ENCODE measurements around the gene PDE4B. TPM values are rescaled to one million over a fixed set of nuclear protein-coding genes. Genes with fewer than 3 reads are reported as not detected.

Gene PDE4B
- total and polyA plus RNA-seq, 7 experiments from 2014 or later: 43.5 to 99.2 (median 46.7) TPM

DNA sequence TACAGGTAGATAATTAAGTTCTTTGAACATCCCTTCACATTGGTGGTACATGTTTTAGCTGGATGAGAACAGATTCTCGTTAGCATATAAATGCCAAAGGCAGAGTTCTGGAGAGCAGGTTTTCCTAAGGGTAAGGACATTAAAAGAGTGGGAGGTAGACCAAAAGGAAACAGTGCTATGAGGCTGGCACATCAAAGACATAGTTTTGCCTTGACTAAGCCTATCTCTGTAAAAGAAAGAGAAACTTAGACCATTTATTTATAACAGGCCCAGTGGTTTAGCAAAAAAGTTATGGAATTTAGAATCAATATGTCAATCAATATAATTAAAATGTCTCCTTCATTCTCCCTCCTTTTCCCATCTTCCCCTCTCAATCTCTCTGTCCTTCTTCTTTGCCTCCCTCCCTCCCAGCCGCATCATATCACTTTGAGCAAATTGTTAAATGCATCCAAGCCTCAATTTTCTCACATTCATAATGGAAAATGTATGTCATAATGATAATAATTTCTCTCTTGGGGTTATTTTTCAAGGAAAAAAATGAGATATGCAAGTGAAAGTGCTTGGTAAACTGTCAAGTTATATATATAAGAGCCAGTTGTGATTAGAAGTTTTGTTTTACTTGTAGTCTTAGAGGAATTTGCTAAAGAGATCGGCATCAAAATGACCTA is 531.4 kb downstream of the PDE4B start:
- Mint-ChIP-seq H3K4me3 (no peak overlapping the region), H3K36me3 (peaks cover 0 to 31% (median 0%) of the 10 kb centered on the region in 5 donors), H3K9me3 (peaks cover 0 to 16% (median 0%) of the 10 kb centered on the region in 11 donors), H3K4me1 (peaks cover 9 to 52% (median 44%) of the 10 kb centered on the region in 7 donors), H3K27me3 (no peaks in the 10 kb centered on the region), H3K27ac (peak overlapping the region in 2 of 9 donors; percentile 3 to 8)
- Histone ChIP-seq H3K27me3 (ENCODE audit: control insufficient read depth in 2 of 2, insufficient read depth in 2 of 2, low read length in 2 of 2) (no peaks in the 10 kb centered on the region), H3K36me3 (ENCODE audit: control insufficient read depth in 2 of 3, insufficient read depth in 3 of 3, low read length in 3 of 3) (no peaks in the 10 kb centered on the region), H3K4me1 (ENCODE audit: control insufficient read depth in 2 of 2, insufficient read depth in 2 of 2, low read length in 2 of 2) (peaks cover 10 to 16% of the 10 kb centered on the region in 2 donors), H3K4me3 (ENCODE audit: low read length) (no peak overlapping the region), H3K27ac (ENCODE audit: low read depth, low read length) (no peak overlapping the region), H3K9me3 (ENCODE audit: control insufficient read depth in 2 of 3, low read length in 3 of 3) (no peaks in the 10 kb centered on the region)
- ATAC-seq (no peak), DNase-seq (no peak)
- ChIA-PET CTCF (no interaction called here), POLR2A (interaction anchor here (1.7 kb wide), 1 partner anchor 11 kb away, joined by 4 read pairs; no protein-coding TSS in a partner anchor)
- intact Hi-C loops (cut with micrococcal nuclease): no loop called here

DNA sequence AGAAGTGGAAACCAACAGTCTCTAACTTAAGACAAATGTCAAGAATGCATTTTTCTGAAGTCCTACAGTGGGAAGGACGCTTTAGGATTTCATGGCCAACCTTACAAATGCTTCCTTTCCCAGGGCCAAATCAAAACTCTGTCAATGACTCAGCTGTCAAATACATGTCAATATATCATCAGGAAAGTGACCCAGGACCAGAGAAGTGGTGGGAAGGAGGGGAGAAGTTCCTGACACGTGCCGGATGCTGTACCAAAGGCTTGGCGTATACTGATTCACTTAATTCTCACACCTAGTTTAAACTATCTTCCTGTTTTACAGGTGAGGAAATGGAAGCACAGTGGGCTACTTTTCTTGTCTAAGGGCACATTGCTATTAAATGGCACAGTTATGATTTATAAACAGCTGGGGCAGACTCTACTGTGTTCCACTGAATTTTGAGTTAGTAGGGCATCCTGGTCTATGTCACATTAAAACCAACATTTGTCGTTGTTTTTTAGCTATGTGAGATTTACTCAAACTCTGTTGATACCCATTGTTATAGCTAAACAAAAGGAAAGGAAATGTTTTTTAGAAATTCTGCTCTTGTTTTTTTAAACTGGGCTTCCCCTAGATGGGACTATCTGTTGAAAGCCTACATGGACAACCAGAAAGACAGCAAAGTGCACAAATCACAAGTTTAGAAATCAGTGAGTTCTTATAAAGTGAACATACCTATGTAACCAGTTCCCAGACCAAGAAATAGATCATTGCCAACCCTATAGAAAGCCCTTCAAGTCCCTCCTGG is 533.1 kb downstream of the PDE4B start:
- Histone ChIP-seq H3K9me3 (ENCODE audit: control insufficient read depth in 2 of 3, low read length in 3 of 3) (no peaks in the 10 kb centered on the region), H3K27ac (ENCODE audit: low read depth, low read length) (no peak overlapping the region), H3K4me3 (ENCODE audit: low read length) (no peak overlapping the region), H3K36me3 (ENCODE audit: control insufficient read depth in 2 of 3, insufficient read depth in 3 of 3, low read length in 3 of 3) (no peaks in the 10 kb centered on the region), H3K27me3 (ENCODE audit: control insufficient read depth in 2 of 2, insufficient read depth in 2 of 2, low read length in 2 of 2) (no peaks in the 10 kb centered on the region), H3K4me1 (ENCODE audit: control insufficient read depth in 2 of 2, insufficient read depth in 2 of 2, low read length in 2 of 2) (peaks cover 26 to 32% of the 10 kb centered on the region in 2 donors)
- ATAC-seq (no peak), DNase-seq (no peak)
- no peak overlapping the region for H3K4me3 Mint-ChIP-seq
- H3K27me3 Mint-ChIP-seq: no peaks in the 10 kb centered on the region
- CTCF ChIA-PET: no interaction called here
- peaks cover 23 to 69% (median 61%) of the 10 kb centered on the region in 7 donors for H3K4me1 Mint-ChIP-seq
- H3K9me3 Mint-ChIP-seq: peaks cover 0 to 13% (median 0%) of the 10 kb centered on the region in 11 donors
- intact Hi-C loops (cut with micrococcal nuclease): no loop called here
- H3K36me3 Mint-ChIP-seq: peaks cover 0 to 30% (median 0%) of the 10 kb centered on the region in 5 donors
- peak overlapping the region in 3 of 9 donors; percentile 7 to 69 (median 11) for H3K27ac Mint-ChIP-seq
- POLR2A ChIA-PET: interaction anchor here (0.9 to 1.1 kb wide), 3 partner anchors 10 to 48 kb away, joined by 3 to 4 read pairs (median 3); no protein-coding TSS in a partner anchor

DNA sequence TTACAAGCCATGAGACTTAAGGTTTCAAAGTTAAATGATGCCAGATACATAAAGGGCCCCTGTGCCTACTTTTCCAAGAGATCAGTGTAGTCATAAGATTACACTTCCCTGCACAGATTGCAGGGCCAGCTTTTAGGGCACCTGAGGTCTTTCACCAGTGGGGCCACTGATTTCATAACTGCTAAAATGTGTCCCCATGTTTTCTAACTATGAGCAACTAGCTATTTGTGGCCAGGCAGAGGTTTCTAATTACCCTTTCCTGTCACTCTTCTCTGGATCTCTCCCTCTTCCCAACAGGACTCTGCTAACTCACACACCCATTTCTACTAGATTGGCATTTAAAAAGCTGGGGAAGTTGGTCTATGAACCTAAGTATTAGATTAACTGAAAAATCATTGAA is 534.2 kb downstream of the PDE4B start:
- intact Hi-C loops (cut with micrococcal nuclease): no loop called here
- no peaks in the 10 kb centered on the region for H3K27me3 Mint-ChIP-seq
- ChIA-PET CTCF (interaction anchor here (1.7 kb wide), 1 partner anchor 118 kb away, joined by 4 read pairs; no protein-coding TSS in a partner anchor), POLR2A (interaction anchor here (1.1 kb wide), 1 partner anchor 16 kb away, joined by 4 read pairs; no protein-coding TSS in a partner anchor)
- H3K9me3 Mint-ChIP-seq: peaks cover 0 to 6% (median 0%) of the 10 kb centered on the region in 11 donors
- no peak for ATAC-seq
- H3K27ac ChIP-seq (ENCODE audit: low read depth, low read length): no peak overlapping the region
- no peaks in the 10 kb centered on the region for H3K9me3 ChIP-seq (ENCODE audit: control insufficient read depth in 2 of 3, low read length in 3 of 3)
- H3K27me3 ChIP-seq (ENCODE audit: control insufficient read depth in 2 of 2, insufficient read depth in 2 of 2, low read length in 2 of 2): no peaks in the 10 kb centered on the region
- H3K27ac Mint-ChIP-seq: no peak overlapping the region
- no peak overlapping the region for H3K4me3 ChIP-seq (ENCODE audit: low read length)
- H3K36me3 Mint-ChIP-seq: peaks cover 0 to 25% (median 0%) of the 10 kb centered on the region in 5 donors
- H3K4me1 ChIP-seq (ENCODE audit: control insufficient read depth in 2 of 2, insufficient read depth in 2 of 2, low read length in 2 of 2): peaks cover 26 to 36% of the 10 kb centered on the region in 2 donors
- no peaks in the 10 kb centered on the region for H3K36me3 ChIP-seq (ENCODE audit: control insufficient read depth in 2 of 3, insufficient read depth in 3 of 3, low read length in 3 of 3)
- DNase-seq: no peak
- H3K4me3 Mint-ChIP-seq: no peak overlapping the region
- peaks cover 23 to 77% (median 65%) of the 10 kb centered on the region in 7 donors for H3K4me1 Mint-ChIP-seq

DNA sequence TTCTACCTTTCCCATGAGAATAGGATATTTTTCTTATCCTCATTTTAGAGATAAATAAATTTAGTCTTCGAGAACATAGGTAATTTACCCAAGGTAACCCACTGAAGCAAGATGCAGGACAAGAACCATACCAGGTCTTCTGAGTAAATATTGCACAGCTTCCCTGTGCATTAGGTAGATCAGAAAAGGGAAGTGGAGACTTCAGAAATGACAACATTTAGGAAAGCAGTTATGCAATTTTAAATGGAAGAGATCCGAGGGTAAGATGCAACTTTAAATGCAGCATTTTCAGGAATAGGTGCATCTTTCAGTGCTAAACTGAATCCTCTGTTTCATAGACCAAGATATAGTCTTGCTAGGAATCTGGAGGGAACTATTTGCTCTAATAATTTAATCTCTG is 534.9 kb downstream of the PDE4B start:
- H3K4me1 Mint-ChIP-seq: peaks cover 19 to 80% (median 65%) of the 10 kb centered on the region in 7 donors
- H3K27me3 Mint-ChIP-seq: no peaks in the 10 kb centered on the region
- Histone ChIP-seq H3K27me3 (ENCODE audit: control insufficient read depth in 2 of 2, insufficient read depth in 2 of 2, low read length in 2 of 2) (no peaks in the 10 kb centered on the region), H3K36me3 (ENCODE audit: control insufficient read depth in 2 of 3, insufficient read depth in 3 of 3, low read length in 3 of 3) (no peaks in the 10 kb centered on the region), H3K4me3 (ENCODE audit: low read length) (no peak overlapping the region), H3K9me3 (ENCODE audit: control insufficient read depth in 2 of 3, low read length in 3 of 3) (no peaks in the 10 kb centered on the region), H3K4me1 (ENCODE audit: control insufficient read depth in 2 of 2, insufficient read depth in 2 of 2, low read length in 2 of 2) (peaks cover 26 to 36% of the 10 kb centered on the region in 2 donors), H3K27ac (ENCODE audit: low read depth, low read length) (no peak overlapping the region)
- no peak for ATAC-seq
- DNase-seq: no peak
- peaks cover 0 to 4% (median 0%) of the 10 kb centered on the region in 11 donors for H3K9me3 Mint-ChIP-seq
- ChIA-PET POLR2A (no interaction called here), CTCF (interaction anchor here (1.7 kb wide), 1 partner anchor 117 kb away, joined by 4 read pairs; no protein-coding TSS in a partner anchor)
- intact Hi-C loops (cut with micrococcal nuclease): no loop called here
- peaks cover 0 to 22% (median 0%) of the 10 kb centered on the region in 5 donors for H3K36me3 Mint-ChIP-seq
- peak overlapping the region in 1 of 9 donors; percentile 69 for H3K27ac Mint-ChIP-seq
- no peak overlapping the region for H3K4me3 Mint-ChIP-seq

DNA sequence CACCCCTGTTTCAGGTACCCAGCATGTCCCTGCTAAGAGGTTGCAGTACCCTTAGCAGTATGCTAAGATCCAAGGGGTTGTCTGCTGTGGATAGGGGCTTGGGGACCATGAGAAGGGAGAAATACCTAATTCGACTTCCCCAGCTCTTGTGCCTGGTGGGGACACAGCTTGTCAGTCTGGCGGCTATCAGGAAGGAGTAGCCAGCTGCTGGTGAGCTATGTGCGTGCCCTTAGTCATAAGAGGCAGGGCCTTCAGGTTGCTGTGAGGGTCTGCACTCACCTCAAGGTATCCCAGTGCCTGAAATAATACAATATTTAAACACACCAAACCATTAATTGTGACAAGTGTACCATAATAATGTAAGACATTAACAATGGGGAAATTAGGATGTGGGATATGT is 536.2 kb downstream of the PDE4B start:
- peak overlapping the region in 4 of 9 donors; percentile 16 to 72 (median 47) for H3K27ac Mint-ChIP-seq
- intact Hi-C loops (cut with micrococcal nuclease): no loop called here
- no peak overlapping the region for H3K4me3 ChIP-seq (ENCODE audit: low read length)
- peaks cover 19 to 78% (median 63%) of the 10 kb centered on the region in 7 donors for H3K4me1 Mint-ChIP-seq
- H3K27ac ChIP-seq (ENCODE audit: low read depth, low read length): no peak overlapping the region
- no peaks in the 10 kb centered on the region for H3K27me3 Mint-ChIP-seq
- no peak for DNase-seq
- ChIA-PET POLR2A (interaction anchor here (2.0 to 4.5 kb wide), 2 partner anchors 8 to 12 kb away, joined by 5 to 30 read pairs; no protein-coding TSS in a partner anchor), CTCF (no interaction called here)
- H3K4me3 Mint-ChIP-seq: peak overlapping the region in 1 of 10 donors; percentile 91
- H3K9me3 Mint-ChIP-seq: peaks cover 0 to 2% (median 0%) of the 10 kb centered on the region in 11 donors
- no peaks in the 10 kb centered on the region for H3K9me3 ChIP-seq (ENCODE audit: control insufficient read depth in 2 of 3, low read length in 3 of 3)
- ATAC-seq: no peak
- H3K27me3 ChIP-seq (ENCODE audit: control insufficient read depth in 2 of 2, insufficient read depth in 2 of 2, low read length in 2 of 2): no peaks in the 10 kb centered on the region
- H3K4me1 ChIP-seq (ENCODE audit: control insufficient read depth in 2 of 2, insufficient read depth in 2 of 2, low read length in 2 of 2): peaks cover 26 to 36% of the 10 kb centered on the region in 2 donors
- H3K36me3 Mint-ChIP-seq: peaks cover 0 to 25% (median 0%) of the 10 kb centered on the region in 5 donors
- H3K36me3 ChIP-seq (ENCODE audit: control insufficient read depth in 2 of 3, insufficient read depth in 3 of 3, low read length in 3 of 3): no peaks in the 10 kb centered on the region

DNA sequence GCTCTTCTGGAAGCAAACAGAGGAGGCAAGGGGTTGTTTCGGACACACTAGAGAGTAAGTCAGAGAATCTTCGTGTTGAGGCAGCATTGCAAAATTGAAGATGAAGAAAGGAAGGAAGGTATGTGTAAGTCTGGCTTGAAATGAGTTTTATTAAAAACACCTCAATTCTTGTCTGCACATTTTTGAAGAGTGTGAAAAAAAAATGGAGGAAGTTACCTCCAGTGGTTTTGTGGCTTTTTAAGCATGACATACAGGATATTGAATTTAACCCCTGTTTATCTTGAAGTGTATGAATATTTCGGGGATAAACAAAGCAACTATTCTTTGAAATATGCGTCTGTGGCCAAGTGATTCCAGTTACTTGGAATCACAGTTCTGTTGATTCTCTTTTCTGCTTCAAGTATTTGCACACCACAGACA is 538.0 kb downstream of the PDE4B start:
- DNase-seq (peak in 7 of 9 donors; percentile 73 to 89 (median 85)), ATAC-seq (peak; percentile 72)
- Histone ChIP-seq H3K4me3 (ENCODE audit: low read length) (peak overlapping the region; percentile 86), H3K27ac (ENCODE audit: low read depth, low read length) (peak overlapping the region; percentile 92), H3K36me3 (ENCODE audit: control insufficient read depth in 2 of 3, insufficient read depth in 3 of 3, low read length in 3 of 3) (no peaks in the 10 kb centered on the region), H3K4me1 (ENCODE audit: control insufficient read depth in 2 of 2, insufficient read depth in 2 of 2, low read length in 2 of 2) (peaks cover 26 to 30% of the 10 kb centered on the region in 2 donors), H3K27me3 (ENCODE audit: control insufficient read depth in 2 of 2, insufficient read depth in 2 of 2, low read length in 2 of 2) (no peaks in the 10 kb centered on the region), H3K9me3 (ENCODE audit: control insufficient read depth in 2 of 3, low read length in 3 of 3) (no peaks in the 10 kb centered on the region)
- POLR2A ChIA-PET: interaction anchor here (0.7 to 7.5 kb wide), 14 partner anchors 10 to 1260 kb away, joined by 3 to 97 read pairs (median 7); no protein-coding TSS in a partner anchor
- peaks cover 0 to 2% (median 0%) of the 10 kb centered on the region in 11 donors for H3K9me3 Mint-ChIP-seq
- H3K27ac Mint-ChIP-seq: peak overlapping the region; percentile 93 to 100 (median 98)
- H3K36me3 Mint-ChIP-seq: peaks cover 0 to 39% (median 0%) of the 10 kb centered on the region in 5 donors
- CTCF ChIA-PET: interaction anchor here (1.2 to 1.3 kb wide), 2 partner anchors 77 to 115 kb away, joined by 3 to 7 read pairs; no protein-coding TSS in a partner anchor
- H3K27me3 Mint-ChIP-seq: no peaks in the 10 kb centered on the region
- H3K4me1 Mint-ChIP-seq: peaks cover 19 to 76% (median 55%) of the 10 kb centered on the region in 7 donors
- intact Hi-C loops (cut with micrococcal nuclease): loop anchor here (1.0 to 10.0 kb wide), 19 partner anchors 9 to 1363 kb away; partner anchors contain the start of genes GADD45A (in 1 of the 2), IL12RB2 (in 1 of the 2), JAK1 (in 1 of the 2) and LEPR (in 1 of the 2)
- peak overlapping the region; percentile 72 to 99 (median 97) for H3K4me3 Mint-ChIP-seq
